PC-3 (cell line): Measurements from ENCODE around the gene EXOC1. TPM values are rescaled to one million over a fixed set of nuclear protein-coding genes. Genes with fewer than 3 reads are reported as not detected.
"Not testable (repeated sequence)": the region's sequence is repeated elsewhere in the genome, so short reads cannot be mapped to it uniquely, and the experiment has no call there.

ENCODE experiments used
- ATAC-seq: fragments of 200-7000 bp; cut with Tn5 transposase; 2 replicates; pipeline ENCODE4 v1.9.1; 2020; ENCODE audit warnings: mild to moderate bottlenecking, moderate library complexity
- BruUV-seq: library from RNA; stranded (reverse); fragments of 400-500 nt; replicated peaks from 2 replicates; lab custom pipeline; 2021; lab: Mats Ljungman, UMichigan
- CTCF ChIA-PET: fragments of 300-600 bp; sonication (Branson Sonifier 250); formaldehyde crosslinking; loops from one replicate; lab custom pipeline; 2022; ENCODE audit warnings: antibody characterized with exemption; lab: Charles Lee
- POLR2A ChIA-PET: fragments of 300-600 bp; sonication (Branson Sonifier 250); formaldehyde crosslinking; loops from one replicate; lab custom pipeline; 2022; ENCODE audit warnings: antibody characterized with exemption; ENCODE audit not compliant: unreplicated experiment; lab: Charles Lee
- DNase-seq: peaks from one replicate; pipeline ENCODE4 v3.0.0-alpha.2; 2015
- H2AFZ ChIP-seq: fragments of 300-600 bp; sonication (generic); 2 replicates; pipeline ENCODE4 v1.6.0; 2016; ENCODE audit warnings: antibody characterized with exemption, low read length
- H3F3A ChIP-seq: fragments of 300-600 bp; sonication (generic); one replicate; pipeline ENCODE4 v1.6.0; 2017; ENCODE audit warnings: antibody characterized with exemption, low read length, control low read depth, mild to moderate bottlenecking; ENCODE audit not compliant: unreplicated experiment
- H3K27ac ChIP-seq: fragments of 300-600 bp; sonication (generic); 2 replicates; pipeline ENCODE4 v1.5.1; 2016; ENCODE audit warnings: mild to moderate bottlenecking, low read length
- H3K27me3 ChIP-seq: fragments of 300-600 bp; sonication (generic); 2 replicates; pipeline ENCODE4 v1.6.1; 2016; ENCODE audit warnings: low read length, mixed read lengths
- H3K36me3 ChIP-seq: fragments of 300-600 bp; sonication (generic); 2 replicates; pipeline ENCODE4 v1.6.1; 2016; ENCODE audit warnings: low read depth, mixed run types, low read length, mixed read lengths
- H3K4me1 ChIP-seq: fragments of 300-600 bp; sonication (generic); 2 replicates; pipeline ENCODE4 v1.5.1; 2016; ENCODE audit warnings: low read length; ENCODE audit not compliant: insufficient read depth
- H3K4me2 ChIP-seq: fragments of 300-600 bp; sonication (generic); 2 replicates; pipeline ENCODE4 v1.6.0; 2016; ENCODE audit warnings: low read length
- H3K4me3 ChIP-seq: fragments of 300-600 bp; sonication (generic); 2 replicates; pipeline ENCODE4 v1.5.1; 2016; ENCODE audit warnings: mild to moderate bottlenecking, low read length, mixed read lengths
- H3K79me2 ChIP-seq: fragments of 300-600 bp; sonication (generic); 2 replicates; pipeline ENCODE4 v1.6.1; 2017; ENCODE audit warnings: low read length, mixed read lengths
- H3K9ac ChIP-seq: fragments of 300-600 bp; sonication (generic); 2 replicates; pipeline ENCODE4 v1.6.0; 2016; ENCODE audit warnings: mild to moderate bottlenecking, low read length
- H3K9me2 ChIP-seq: fragments of 300-600 bp; sonication (generic); replicated peaks from 2 replicates; pipeline ENCODE4 v1.6.1; 2016; ENCODE audit warnings: mixed run types, low read length, mixed read lengths
- H3K9me3 ChIP-seq: fragments of 300-600 bp; sonication (generic); 2 replicates; pipeline ENCODE4 v1.6.1; 2016; ENCODE audit warnings: low read length, mixed read lengths
- H4K20me1 ChIP-seq: fragments of 300-600 bp; sonication (generic); 2 replicates; pipeline ENCODE4 v1.6.1; 2016; ENCODE audit warnings: low read length, mixed read lengths
- EZH2 ChIP-seq: fragments of 300-600 bp; sonication (generic); IDR thresholded peaks from one replicate; pipeline ENCODE4 v1.6.1; 2017; ENCODE audit warnings: antibody characterized with exemption, mild to moderate bottlenecking, low read length; ENCODE audit not compliant: unreplicated experiment
- EZH2phosphoT487 ChIP-seq: fragments of 300-600 bp; sonication (generic); IDR thresholded peaks from 2 replicates; pipeline ENCODE4 v1.6.1; 2018; ENCODE audit warnings: mild to moderate bottlenecking, antibody characterized with exemption, low read length, borderline replicate concordance
- intact Hi-C: fragments of 100-400 bp; cut with micrococcal nuclease; formaldehyde crosslinking; loops from 2 replicates; pipeline ENCODE4 v1.9.0; 2023
- total RNA-seq: library from RNA; depleted of rRNA; stranded (reverse); fragments of >200 nt; gene quantifications from 2 replicates; pipeline ENCODE4 v1.2.3, GENCODE V29; 2014
- TF ChIP-seq, protein P1 (sequence below): fragments of 300-600 bp; sonication (generic); conservative IDR thresholded peaks from 2 replicates; pipeline ENCODE4 v1.5.1; 2017; ENCODE audit warnings: antibody characterized with exemption, low read depth, mild to moderate bottlenecking, low read length

EXOC1 gene
- total RNA-seq, 1 experiment from 2014 or later = 37.4 TPM

DNA sequence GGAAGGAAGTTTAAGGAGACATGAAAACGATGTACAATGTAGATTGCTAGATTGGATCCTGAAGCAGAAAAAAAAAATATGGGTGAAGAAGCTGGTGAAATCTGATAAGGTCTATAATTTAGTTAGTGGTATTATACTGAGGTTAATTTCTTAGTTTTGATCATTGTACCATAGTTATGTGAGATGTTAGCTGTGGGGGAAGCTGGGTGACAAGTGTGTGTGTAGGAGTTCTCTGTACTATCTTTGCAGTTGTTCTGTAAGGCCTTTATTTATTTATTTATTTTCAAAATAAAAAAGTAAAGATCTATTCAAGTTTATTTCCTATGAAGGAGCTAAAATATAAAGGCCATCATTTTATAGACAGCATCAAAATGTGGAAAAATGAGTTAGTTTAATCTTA is 12.5 kb upstream of the EXOC1 start:
- H3K4me3 ChIP-seq = peak overlapping the region; percentile 44; the same call in 1 of the 2 replicates
- H4K20me1 ChIP-seq = no peaks in the 10 kb centered on the region
- peak overlapping the region; percentile 71; the same call in 1 of the 2 replicates for H3K4me2 ChIP-seq
- H3F3A ChIP-seq = no peaks in the 10 kb centered on the region
- DNase-seq (no peak), ATAC-seq (no peak)
- TF ChIP-seq EZH2phosphoT487 (no peak), EZH2 (no peak)
- TF ChIP-seq, protein P1, sequence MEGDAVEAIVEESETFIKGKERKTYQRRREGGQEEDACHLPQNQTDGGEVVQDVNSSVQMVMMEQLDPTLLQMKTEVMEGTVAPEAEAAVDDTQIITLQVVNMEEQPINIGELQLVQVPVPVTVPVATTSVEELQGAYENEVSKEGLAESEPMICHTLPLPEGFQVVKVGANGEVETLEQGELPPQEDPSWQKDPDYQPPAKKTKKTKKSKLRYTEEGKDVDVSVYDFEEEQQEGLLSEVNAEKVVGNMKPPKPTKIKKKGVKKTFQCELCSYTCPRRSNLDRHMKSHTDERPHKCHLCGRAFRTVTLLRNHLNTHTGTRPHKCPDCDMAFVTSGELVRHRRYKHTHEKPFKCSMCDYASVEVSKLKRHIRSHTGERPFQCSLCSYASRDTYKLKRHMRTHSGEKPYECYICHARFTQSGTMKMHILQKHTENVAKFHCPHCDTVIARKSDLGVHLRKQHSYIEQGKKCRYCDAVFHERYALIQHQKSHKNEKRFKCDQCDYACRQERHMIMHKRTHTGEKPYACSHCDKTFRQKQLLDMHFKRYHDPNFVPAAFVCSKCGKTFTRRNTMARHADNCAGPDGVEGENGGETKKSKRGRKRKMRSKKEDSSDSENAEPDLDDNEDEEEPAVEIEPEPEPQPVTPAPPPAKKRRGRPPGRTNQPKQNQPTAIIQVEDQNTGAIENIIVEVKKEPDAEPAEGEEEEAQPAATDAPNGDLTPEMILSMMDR = no peak
- intact Hi-C loops = no loop called here
- H3K27ac ChIP-seq = no peak overlapping the region
- no peaks in the 10 kb centered on the region for H3K36me3 ChIP-seq
- ChIA-PET POLR2A (no interaction called here), CTCF (no interaction called here)
- H3K4me1 ChIP-seq = peaks cover 4% of the 10 kb centered on the region; the same call in 1 of the 2 replicates
- peak overlapping the region; percentile 73; the same call in 1 of the 2 replicates for H2AFZ ChIP-seq
- H3K9me2 ChIP-seq = no peaks in the 10 kb centered on the region
- H3K79me2 ChIP-seq = no peaks in the 10 kb centered on the region
- no TSS peak for BruUV-seq
- peak overlapping the region; percentile 16; the same call in 1 of the 2 replicates for H3K9ac ChIP-seq
- H3K27me3 ChIP-seq = peaks cover 7% of the 10 kb centered on the region
- no peaks in the 10 kb centered on the region for H3K9me3 ChIP-seq

DNA sequence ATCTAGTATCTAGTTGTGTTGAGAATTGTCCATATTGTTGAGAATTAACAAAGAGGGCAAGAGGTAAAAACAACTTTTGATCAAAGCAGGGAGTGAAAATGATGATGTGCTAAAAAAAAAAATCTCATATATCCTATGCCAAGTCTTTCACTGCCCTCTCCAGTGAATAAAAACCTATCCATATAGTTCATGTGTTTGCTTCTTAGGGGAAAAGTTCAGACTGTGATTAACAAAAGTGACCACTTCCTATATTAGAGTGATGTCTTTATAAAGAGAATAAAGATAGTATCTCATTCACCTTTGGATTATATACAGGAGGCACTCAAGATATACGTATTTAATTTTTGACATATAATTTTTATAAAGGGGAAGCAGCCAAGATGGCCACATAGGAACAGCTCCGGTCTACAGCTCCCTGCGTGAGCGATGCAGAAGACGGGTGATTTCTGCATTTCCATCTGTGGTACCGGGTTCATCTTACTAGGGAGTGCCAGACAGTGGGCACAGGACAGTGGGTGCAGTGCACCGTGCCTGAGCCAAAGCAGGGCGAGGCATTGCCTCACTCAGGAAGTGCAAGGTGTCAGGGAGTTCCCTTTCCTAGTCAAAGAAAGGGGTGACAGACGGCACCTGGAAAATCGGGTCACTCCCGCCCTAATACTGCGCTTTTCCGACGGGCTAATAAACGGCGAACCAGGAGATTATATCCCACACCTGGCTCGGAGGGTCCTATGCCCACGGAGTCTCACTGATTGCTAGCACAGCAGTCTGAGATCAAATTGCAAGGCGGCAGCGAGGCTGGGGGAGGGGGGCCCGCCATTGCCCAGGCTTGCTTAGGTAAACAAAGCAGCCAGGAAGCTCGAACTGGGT is 11.8 kb upstream of the EXOC1 start:
- H3K36me3 ChIP-seq, POLR2A ChIA-PET, H3K79me2 ChIP-seq, H3K4me1 ChIP-seq, H3K9me3 ChIP-seq, intact Hi-C loops, H3K9me2 ChIP-seq, H4K20me1 ChIP-seq, H3K27me3 ChIP-seq, CTCF ChIA-PET, H3F3A ChIP-seq: not testable (repeated sequence)
- BruUV-seq = TSS peak; percentile 52
- peak overlapping the region; percentile 71 for H3K4me2 ChIP-seq
- peak overlapping the region; percentile 44 for H3K4me3 ChIP-seq
- ATAC-seq (peak; percentile 54; the same call in 1 of the 2 replicates), DNase-seq (peak; percentile 24)
- H3K27ac ChIP-seq = peak overlapping the region; percentile 16; the same call in 1 of the 2 replicates
- peak overlapping the region; percentile 73 for H2AFZ ChIP-seq
- H3K9ac ChIP-seq = peak overlapping the region; percentile 16; the same call in 1 of the 2 replicates

DNA sequence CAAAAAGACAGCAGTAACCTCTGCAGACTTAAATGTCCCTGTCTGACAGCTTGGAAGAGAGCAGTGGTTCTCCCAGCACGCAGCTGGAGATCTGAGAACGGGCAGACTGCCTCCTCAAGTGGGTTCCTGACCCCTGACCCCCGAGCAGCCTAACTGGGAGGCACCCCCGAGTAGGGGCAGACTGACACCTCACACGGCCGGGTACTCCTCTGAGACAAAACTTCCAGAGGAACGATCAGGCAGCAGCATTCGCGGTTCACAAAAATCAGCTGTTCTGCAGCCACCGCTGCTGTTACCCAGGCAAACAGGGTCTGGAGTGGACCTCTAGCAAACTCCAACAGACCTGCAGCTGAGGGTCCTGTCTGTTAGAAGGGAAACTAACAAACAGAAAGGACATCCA is 11.1 kb upstream of the EXOC1 start:
- H3K27me3 ChIP-seq, DNase-seq, H3K36me3 ChIP-seq, H3K27ac ChIP-seq, H3K9ac ChIP-seq, H3K9me2 ChIP-seq, H3K4me1 ChIP-seq, H3K4me3 ChIP-seq, H3K9me3 ChIP-seq, H3K79me2 ChIP-seq, H4K20me1 ChIP-seq, H3K4me2 ChIP-seq, ATAC-seq, BruUV-seq, POLR2A ChIA-PET, CTCF ChIA-PET, intact Hi-C loops, H2AFZ ChIP-seq, H3F3A ChIP-seq: not testable (repeated sequence)
